ENCODE measurements around the gene RPL13A.
A peak's percentile ranks its signal among the peaks of the same experiment; 100 is the strongest.

Gene RPL13A

DNA sequence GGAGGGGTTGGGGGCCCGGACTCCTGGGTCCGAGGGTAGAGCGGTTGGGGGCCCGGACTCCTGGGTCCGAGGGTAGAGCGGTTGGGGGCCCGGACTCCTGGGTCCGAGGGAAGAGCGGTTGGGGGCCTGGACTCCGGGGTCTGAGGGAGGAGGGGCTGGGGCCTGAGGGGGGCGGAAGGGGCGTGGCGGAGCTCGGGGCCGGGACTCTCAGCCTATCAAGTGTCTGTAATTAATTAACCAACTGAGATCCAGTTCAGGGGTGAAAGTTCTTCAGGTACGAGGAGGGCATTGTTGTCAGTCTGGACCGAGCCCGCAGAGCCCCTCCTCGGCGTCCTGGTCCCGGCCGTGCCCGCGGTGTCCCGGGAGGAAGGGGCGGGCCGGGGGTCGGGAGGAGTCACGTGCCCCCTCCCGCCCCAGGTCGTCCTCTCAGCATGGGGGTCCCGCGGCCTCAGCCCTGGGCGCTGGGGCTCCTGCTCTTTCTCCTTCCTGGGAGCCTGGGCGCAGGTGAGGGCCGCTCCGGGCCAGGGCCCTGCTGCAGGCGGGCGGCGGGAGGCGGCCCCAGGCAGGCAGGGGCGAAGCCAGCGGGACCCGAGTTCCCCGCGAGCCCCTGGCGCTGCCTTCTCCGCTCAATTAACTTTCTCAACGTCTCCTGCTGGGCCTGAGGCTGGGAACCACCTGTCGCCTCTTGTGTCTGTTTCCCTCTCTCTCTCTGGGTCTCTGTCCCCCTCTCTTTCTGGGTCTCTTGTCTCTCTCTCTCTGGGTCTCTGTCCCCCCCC is 25.8 kb downstream of the RPL13A start:
- peak; percentile 24 for DNase-seq

GRCh38 chr19:49513746-49514118 is 26.3 kb downstream of the RPL13A start:
- no peak for DNase-seq

GRCh38 chr19:49514151-49514550 is 26.7 kb downstream of the RPL13A start:
- peak; percentile 29 for DNase-seq

GRCh38 chr19:49515767-49516166 is 28.4 kb downstream of the RPL13A start:
- no peak for DNase-seq

GRCh38 chr19:49518033-49518432 is 30.6 kb downstream of the RPL13A start:
- DNase-seq: no peak

DNA sequence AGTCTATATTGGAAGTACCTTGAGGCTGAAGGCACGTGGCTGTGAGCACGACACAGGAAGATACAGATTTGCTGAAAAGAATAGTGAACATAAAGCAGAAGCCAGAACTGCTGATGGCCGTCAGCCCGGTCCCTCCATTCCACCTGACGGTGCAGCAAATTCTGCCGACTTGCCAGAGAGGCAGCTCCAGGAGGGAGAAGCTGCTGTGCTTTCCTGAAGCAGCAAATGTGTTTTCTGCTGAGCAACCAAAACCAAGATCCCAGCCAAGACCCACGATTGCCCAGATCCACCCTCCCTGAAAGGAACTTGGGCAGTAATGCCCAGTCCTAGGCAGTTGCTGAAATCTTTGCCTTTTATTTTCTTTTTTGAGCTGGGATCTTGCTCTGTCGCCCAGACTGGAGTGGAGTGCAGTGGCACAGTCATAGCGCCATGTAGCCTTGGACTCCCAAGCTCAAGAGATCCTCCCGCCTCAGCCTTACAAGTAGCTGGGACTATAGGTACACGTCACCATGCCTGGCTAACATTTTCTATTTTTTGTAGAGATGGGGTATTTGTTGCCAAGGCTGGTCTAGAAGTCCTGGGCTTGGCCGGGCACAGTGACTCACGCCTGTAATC is 33.4 kb downstream of the RPL13A start:
- no peak for DNase-seq

DNA sequence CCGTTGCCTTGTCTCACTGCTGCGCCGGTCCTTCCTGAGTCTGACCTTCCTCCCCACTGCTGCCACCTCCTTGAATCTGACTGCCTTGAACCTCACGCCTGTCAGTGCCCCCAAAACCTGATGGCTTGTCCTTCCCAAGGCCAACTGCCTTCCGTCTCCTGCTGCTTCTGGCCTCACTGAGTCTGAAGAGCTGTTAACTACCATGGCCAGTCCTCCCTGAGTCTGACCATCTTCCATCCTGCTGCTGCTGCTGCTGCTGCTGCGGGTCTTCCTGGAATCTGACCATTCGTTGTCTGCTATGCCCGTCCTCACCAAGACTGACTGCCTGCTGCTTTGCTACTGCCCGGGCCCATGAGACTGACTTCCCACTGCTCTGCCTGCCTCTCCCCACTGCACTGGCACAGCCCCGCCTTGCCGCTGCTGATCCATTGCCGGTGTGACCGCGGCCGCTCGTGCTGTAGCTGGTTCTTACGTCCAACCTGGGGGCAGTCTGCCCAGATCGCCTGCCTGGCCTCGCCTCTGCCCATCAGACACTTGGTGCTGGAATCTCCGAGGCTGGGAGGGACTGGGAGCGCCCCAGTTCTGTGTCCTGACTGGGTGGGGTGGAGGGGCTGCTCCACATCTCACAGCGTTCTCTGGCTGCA is 37.5 kb downstream of the RPL13A start:
- DNase-seq: no peak

DNA sequence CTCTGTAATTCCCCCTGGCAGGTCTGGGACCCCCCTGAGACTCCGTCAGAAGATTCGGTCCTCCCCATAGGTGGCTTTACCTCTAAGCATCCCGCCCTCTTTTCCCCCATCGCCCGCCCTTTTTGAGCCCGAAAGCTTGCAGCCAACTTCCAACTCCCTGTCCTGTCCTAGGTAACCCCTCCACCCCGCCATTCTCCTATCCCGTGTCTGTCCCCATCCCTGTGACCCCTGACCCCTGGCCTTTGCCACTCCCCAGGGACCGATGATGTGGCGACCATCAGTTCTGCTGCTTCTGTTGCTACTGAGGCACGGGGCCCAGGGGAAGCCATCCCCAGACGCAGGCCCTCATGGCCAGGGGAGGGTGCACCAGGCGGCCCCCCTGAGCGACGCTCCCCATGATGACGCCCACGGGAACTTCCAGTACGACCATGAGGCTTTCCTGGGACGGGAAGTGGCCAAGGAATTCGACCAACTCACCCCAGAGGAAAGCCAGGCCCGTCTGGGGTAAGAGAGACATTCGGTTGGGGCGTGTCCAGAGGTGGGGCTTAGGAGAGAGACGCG is 40.9 kb downstream of the RPL13A start:
- no peak for DNase-seq

GRCh38 chr19:49530708-49531107 is 43.3 kb downstream of the RPL13A start:
- no peak for DNase-seq

DNA sequence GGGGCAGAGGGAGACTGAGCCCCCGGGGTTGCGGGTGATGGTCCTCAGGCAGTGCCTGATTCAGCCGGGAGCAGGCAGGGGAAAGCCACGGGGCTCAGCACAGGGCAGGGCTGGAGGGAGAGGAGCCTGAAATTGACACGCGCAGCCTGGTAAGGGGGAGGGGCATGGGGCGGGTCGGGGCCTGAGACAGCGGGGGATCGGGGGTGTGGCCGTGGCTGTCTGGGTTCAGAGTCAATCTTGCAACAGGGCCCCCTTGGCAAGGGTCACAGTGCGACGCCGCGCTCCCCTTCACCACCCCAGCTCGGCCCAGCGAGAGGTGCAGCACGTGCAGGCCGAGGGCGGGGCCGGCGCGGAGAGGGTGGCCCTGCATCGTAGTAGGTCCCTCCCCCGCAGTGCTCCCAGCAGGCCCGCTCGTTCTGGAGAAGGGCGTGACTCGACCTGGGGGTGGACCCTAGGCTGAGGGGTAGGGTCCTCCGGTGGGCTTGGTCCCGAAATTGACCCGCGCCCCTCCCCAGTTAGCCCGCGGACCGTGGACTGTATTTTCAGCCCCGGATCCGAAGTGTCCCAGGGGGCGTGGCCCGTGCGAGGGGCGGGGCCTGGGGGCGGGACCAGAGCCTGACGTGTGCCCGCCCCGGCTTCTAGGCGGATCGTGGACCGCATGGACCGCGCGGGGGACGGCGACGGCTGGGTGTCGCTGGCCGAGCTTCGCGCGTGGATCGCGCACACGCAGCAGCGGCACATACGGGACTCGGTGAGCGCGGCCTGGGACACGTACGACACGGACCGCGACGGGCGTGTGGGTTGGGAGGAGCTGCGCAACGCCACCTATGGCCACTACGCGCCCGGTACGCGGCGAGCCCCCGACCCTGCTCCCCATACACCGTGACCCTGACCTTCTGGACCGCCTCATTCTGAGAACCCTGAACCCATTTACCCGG is 46.4 kb downstream of the RPL13A start:
- no peak for DNase-seq

DNA sequence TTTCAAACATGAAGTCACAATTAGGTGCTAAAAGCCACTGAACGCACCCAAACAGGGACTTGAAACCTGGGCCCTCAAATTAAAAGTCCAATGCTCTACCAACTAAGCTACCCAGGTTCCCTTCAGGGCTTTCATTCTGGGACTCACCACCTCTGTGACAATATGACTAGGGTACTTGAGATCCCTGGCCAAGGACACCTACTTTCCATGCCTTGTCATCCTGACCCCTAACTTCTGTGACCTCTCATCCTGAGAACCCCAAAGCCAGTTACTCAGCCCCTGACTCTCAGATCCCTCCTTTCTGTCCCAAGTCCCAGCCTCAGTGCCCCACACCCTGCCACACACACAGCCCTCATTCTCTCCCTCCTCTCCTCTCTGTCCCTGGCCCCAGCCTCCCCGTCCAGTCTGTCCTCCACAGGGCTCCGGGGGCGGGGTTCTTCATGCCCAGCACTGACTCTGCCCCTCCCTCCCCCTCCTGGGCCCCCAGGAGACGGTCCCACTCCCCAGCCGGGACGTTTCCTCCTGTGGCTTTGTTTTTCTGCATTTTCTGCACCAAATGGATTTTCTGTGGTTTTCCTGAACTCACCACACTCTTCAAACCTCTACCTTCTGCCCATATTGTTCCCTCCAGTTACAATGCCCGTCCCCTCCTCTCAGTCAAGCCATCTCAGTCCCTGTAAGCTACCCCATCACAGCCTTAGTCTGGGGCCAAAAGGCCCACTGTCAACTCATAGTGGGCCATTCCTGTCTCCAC is 47.4 kb downstream of the RPL13A start:
- DNase-seq: no peak

GRCh38 chr19:49536921-49537462 is 49.6 kb downstream of the RPL13A start:
- no peak for DNase-seq

- no peak for DNase-seq
Measured at GRCh38 chr19:49538643-49539042, 51.2 kb downstream of the RPL13A start.

DNA sequence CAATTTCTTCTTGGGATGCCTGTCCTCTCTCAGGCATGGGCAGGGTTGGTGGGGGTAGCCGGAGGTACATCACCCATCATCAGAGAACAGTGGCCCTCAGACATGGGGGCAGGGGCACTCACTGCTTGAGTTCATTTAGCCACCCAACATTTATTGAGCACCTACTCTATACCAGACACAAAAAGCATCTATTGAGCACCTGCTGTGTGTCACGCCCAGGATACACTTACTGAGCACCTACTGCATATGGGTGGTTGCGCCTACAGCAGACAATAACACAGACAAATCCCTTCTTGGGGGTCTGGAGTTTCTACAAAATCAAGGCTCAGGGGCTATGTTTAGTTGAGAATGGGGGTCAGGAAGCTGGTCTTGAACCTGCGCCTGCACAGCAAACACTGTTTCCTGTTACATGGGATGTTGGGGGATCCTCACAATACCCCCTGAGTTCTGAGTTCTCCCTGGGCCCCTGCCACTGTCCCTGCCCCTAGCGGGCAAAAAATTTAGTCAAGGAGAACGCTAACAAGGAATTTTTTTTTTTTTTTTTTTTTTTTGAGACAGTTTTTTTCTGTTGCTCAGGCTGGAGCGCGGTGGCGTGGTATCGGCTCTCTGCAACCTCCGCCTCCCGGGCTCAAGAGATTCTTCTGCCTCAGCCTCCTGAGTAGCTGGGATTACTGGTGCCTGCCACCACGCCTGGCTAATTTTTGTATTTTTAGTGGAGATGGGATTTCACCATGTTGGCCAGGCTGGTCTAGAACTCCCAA is 52.0 kb downstream of the RPL13A start:
- no peak for DNase-seq

Data from DMS79 (cell line).